ENCODE measurements around the gene UVRAG.

DNA sequence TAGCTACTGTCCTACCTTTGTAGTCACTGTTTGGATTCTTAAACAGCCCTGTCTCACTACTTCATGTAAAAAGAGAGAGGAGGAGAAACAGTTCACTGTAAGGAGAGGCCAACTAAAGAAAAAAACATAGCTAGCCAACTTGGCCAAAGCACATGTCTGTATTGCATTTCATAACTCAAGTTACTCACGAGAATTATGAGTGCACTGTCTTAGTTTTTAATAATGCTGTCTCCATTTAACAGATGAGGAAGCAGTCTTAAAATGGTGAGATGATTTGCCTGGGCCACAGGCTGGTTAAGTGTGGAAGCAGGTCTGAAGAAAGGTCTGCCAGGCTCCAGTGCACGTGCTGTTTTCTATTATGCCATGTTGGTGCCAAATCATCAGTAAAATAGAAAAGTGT, 104.5 kb downstream of the UVRAG start:
- TF ChIP-seq YY1 (IDR thresholded peaks at IDR 0.05; ENCODE audit: insufficient read depth, insufficient read length) (no peak), SUZ12 (IDR thresholded peaks at IDR 0.05; ENCODE audit: extremely low read depth, insufficient read depth, insufficient read length) (no peak), ZNF274 (IDR thresholded peaks at IDR 0.05; ENCODE audit: low read depth, low read length) (no peak)
